ENCODE measurements around the gene CRB1. TPM values are rescaled to one million over a fixed set of nuclear protein-coding genes. Genes with fewer than 3 reads are reported as not detected.

CRB1 gene
- total and polyA plus RNA-seq, 9 donors = 0.14 to 0.54 (median 0.31) TPM

- no peaks in the 10 kb centered on the region for H3K27me3 ChIP-seq (ENCODE audit: control insufficient read depth, insufficient read depth, low read length)
- H3K9me3 ChIP-seq (replicated peaks; ENCODE audit: control insufficient read depth, low read depth, low read length) = no peaks in the 10 kb centered on the region
- no peaks in the 10 kb centered on the region for H3K36me3 ChIP-seq (ENCODE audit: control insufficient read depth, insufficient read depth, low read length)
- no peak overlapping the region for H3K4me3 ChIP-seq (ENCODE audit: low read length)
- no CpG with 5 or more reads among the region's 2 CpGs for WGBS (ENCODE audit: insufficient coverage)
- no peak for DNase-seq
- H3K27ac ChIP-seq (ENCODE audit: low read length) = no peak overlapping the region
- H3K4me1 ChIP-seq (ENCODE audit: control insufficient read depth, insufficient read depth, low read length) = no peaks in the 10 kb centered on the region
Observed at GRCh38 chr1:197413564-197413963, 145.5 kb downstream of the CRB1 start.

- Histone ChIP-seq H3K9me3 (replicated peaks; ENCODE audit: control insufficient read depth, low read depth, low read length) (no peaks in the 10 kb centered on the region), H3K36me3 (ENCODE audit: control insufficient read depth, insufficient read depth, low read length) (no peaks in the 10 kb centered on the region), H3K4me3 (ENCODE audit: low read length) (no peak overlapping the region), H3K4me1 (ENCODE audit: control insufficient read depth, insufficient read depth, low read length) (no peaks in the 10 kb centered on the region), H3K27ac (ENCODE audit: low read length) (no peak overlapping the region), H3K27me3 (ENCODE audit: control insufficient read depth, insufficient read depth, low read length) (no peaks in the 10 kb centered on the region)
- DNase-seq = peak; percentile 16
- WGBS (ENCODE audit: insufficient coverage) = no CpG with 5 or more reads among the region's 3 CpGs
Observed at GRCh38 chr1:197415221-197415620, 147.2 kb downstream of the CRB1 start.

DNA sequence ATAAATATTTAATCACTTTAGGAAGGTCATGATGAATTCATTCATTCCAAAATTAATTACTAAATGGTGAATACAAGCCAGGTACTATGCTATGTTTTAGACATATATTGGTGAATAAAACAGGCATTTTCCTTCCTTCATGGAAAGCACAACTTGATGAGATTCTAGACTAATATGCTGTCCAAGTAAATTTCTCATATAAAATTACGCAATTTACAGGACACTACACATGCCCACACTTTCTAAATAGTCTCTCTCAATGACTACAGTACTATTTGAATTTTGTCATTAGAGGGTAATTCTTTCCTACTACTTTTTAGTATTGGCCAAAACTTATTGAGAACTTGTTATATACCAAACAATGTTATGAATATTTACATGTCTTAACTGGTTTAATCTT lies 150.6 kb downstream of the CRB1 start:
- DNase-seq = no peak
- no peaks in the 10 kb centered on the region for H3K36me3 ChIP-seq (ENCODE audit: control insufficient read depth, insufficient read depth, low read length)
- no peak overlapping the region for H3K27ac ChIP-seq (ENCODE audit: low read length)
- H3K27me3 ChIP-seq (ENCODE audit: control insufficient read depth, insufficient read depth, low read length) = no peaks in the 10 kb centered on the region
- H3K4me1 ChIP-seq (ENCODE audit: control insufficient read depth, insufficient read depth, low read length) = no peaks in the 10 kb centered on the region
- no peaks in the 10 kb centered on the region for H3K9me3 ChIP-seq (replicated peaks; ENCODE audit: control insufficient read depth, low read depth, low read length)
- no peak overlapping the region for H3K4me3 ChIP-seq (ENCODE audit: low read length)
- WGBS (ENCODE audit: insufficient coverage) = no CpG with 5 or more reads among the region's 1 CpG

- no peak overlapping the region for H3K4me3 ChIP-seq (ENCODE audit: low read length)
- no peaks in the 10 kb centered on the region for H3K4me1 ChIP-seq (ENCODE audit: control insufficient read depth, insufficient read depth, low read length)
- H3K27me3 ChIP-seq (ENCODE audit: control insufficient read depth, insufficient read depth, low read length) = no peaks in the 10 kb centered on the region
- WGBS (ENCODE audit: insufficient coverage) = no CpG with 5 or more reads among the region's 1 CpG
- H3K9me3 ChIP-seq (replicated peaks; ENCODE audit: control insufficient read depth, low read depth, low read length) = no peaks in the 10 kb centered on the region
- H3K27ac ChIP-seq (ENCODE audit: low read length) = no peak overlapping the region
- DNase-seq = peak; percentile 50
- no peaks in the 10 kb centered on the region for H3K36me3 ChIP-seq (ENCODE audit: control insufficient read depth, insufficient read depth, low read length)
Observed at GRCh38 chr1:197422993-197423392, 154.9 kb downstream of the CRB1 start.

- H3K27me3 ChIP-seq (ENCODE audit: control insufficient read depth, insufficient read depth, low read length) = no peaks in the 10 kb centered on the region
- H3K27ac ChIP-seq (ENCODE audit: low read length) = no peak overlapping the region
- WGBS (ENCODE audit: insufficient coverage) = no CpG with 5 or more reads among the region's 6 CpGs
- no peaks in the 10 kb centered on the region for H3K36me3 ChIP-seq (ENCODE audit: control insufficient read depth, insufficient read depth, low read length)
- no peaks in the 10 kb centered on the region for H3K9me3 ChIP-seq (replicated peaks; ENCODE audit: control insufficient read depth, low read depth, low read length)
- DNase-seq = peak; percentile 19
- no peak overlapping the region for H3K4me3 ChIP-seq (ENCODE audit: low read length)
- no peaks in the 10 kb centered on the region for H3K4me1 ChIP-seq (ENCODE audit: control insufficient read depth, insufficient read depth, low read length)
Observed at GRCh38 chr1:197424380-197424779, 156.3 kb downstream of the CRB1 start.

DNA sequence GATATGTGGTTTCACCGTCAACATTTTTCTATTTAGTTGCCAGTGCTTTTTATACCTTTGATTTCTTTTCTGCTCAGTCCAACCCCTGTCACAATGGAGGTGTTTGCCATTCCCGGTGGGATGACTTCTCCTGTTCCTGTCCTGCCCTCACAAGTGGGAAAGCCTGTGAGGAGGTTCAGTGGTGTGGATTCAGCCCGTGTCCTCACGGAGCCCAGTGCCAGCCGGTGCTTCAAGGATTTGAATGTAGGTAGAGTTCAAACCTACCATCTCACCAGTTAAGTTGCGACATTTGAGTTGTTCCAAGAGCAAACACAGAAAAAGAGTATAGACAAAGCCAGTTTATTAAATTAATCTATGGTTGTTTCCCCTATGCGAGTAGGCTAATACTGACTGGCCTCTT lies 161.3 kb downstream of the CRB1 start:
- Histone ChIP-seq H3K9me3 (replicated peaks; ENCODE audit: control insufficient read depth, low read depth, low read length) (no peaks in the 10 kb centered on the region), H3K4me3 (ENCODE audit: low read length) (no peak overlapping the region), H3K4me1 (ENCODE audit: control insufficient read depth, insufficient read depth, low read length) (no peaks in the 10 kb centered on the region), H3K36me3 (ENCODE audit: control insufficient read depth, insufficient read depth, low read length) (no peaks in the 10 kb centered on the region), H3K27ac (ENCODE audit: low read length) (no peak overlapping the region), H3K27me3 (ENCODE audit: control insufficient read depth, insufficient read depth, low read length) (no peaks in the 10 kb centered on the region)
- DNase-seq = no peak
- WGBS (ENCODE audit: insufficient coverage) = no CpG with 5 or more reads among the region's 7 CpGs

GRCh38 chr1:197435224-197435623 lies 167.2 kb downstream of the CRB1 start:
- Histone ChIP-seq H3K27me3 (ENCODE audit: control insufficient read depth, insufficient read depth, low read length) (no peaks in the 10 kb centered on the region), H3K9me3 (replicated peaks; ENCODE audit: control insufficient read depth, low read depth, low read length) (no peaks in the 10 kb centered on the region), H3K4me3 (ENCODE audit: low read length) (no peak overlapping the region), H3K4me1 (ENCODE audit: control insufficient read depth, insufficient read depth, low read length) (no peaks in the 10 kb centered on the region), H3K36me3 (ENCODE audit: control insufficient read depth, insufficient read depth, low read length) (no peaks in the 10 kb centered on the region), H3K27ac (ENCODE audit: low read length) (no peak overlapping the region)
- WGBS (ENCODE audit: insufficient coverage) = no CpG with 5 or more reads among the region's 1 CpG
- DNase-seq = no peak

DNA sequence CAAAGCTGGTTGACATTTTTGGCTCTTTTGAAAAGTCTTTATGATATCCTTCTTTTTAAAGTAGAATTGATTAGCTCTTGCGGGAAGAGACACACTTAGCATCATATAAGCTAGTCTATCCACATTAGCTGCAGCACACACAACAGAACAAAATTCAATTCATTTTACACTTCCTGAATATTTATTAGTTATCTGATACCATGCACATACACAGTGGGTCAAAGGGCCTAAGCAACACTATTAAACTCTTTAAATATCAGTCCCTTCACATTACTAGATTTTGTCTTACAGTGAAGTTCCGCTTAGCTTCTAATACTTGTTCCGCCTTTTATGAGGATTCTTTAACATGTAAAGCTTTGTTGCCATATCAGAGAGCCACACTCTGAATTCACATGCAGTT lies 169.5 kb downstream of the CRB1 start:
- Histone ChIP-seq H3K36me3 (ENCODE audit: control insufficient read depth, insufficient read depth, low read length) (no peaks in the 10 kb centered on the region), H3K4me3 (ENCODE audit: low read length) (no peak overlapping the region), H3K4me1 (ENCODE audit: control insufficient read depth, insufficient read depth, low read length) (no peaks in the 10 kb centered on the region), H3K27me3 (ENCODE audit: control insufficient read depth, insufficient read depth, low read length) (no peaks in the 10 kb centered on the region), H3K9me3 (replicated peaks; ENCODE audit: control insufficient read depth, low read depth, low read length) (no peaks in the 10 kb centered on the region), H3K27ac (ENCODE audit: low read length) (no peak overlapping the region)
- WGBS (ENCODE audit: insufficient coverage) = 93% methylated on average over 2 of the region's 3 CpGs
- DNase-seq = no peak

GRCh38 chr1:197438010-197438790 lies 170.1 kb downstream of the CRB1 start:
- WGBS (ENCODE audit: insufficient coverage) = no CpG with 5 or more reads among the region's 3 CpGs
- DNase-seq = peak; percentile 66

DNA sequence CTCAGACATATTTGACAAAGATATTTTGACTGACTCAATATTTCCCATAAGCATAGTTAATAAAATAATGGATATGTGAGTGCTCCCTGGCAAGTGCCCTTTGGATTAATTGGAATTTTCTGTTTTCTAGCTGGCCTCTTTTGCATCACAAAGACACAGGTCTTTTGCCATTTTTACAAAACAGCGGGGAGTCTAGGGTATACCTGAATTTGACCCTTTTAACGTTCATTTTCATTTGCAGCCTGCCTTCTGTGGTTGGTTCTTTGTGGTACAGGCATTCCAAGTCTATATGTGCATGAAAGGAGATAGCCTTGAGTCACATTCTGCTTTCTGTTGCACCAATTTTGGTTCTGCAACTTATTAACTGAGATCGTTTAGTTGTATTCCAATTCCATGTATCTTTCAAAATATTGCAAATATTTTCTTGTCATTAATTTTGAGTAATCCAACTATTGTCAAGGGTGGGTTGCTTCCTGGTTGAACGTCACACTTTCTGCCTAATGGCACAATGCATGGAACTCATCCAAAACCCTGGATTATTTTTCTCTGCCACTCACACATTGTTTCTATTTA lies 171.7 kb downstream of the CRB1 start:
- no peak for DNase-seq
- Histone ChIP-seq H3K36me3 (ENCODE audit: control insufficient read depth, insufficient read depth, low read length) (no peaks in the 10 kb centered on the region), H3K27ac (ENCODE audit: low read length) (no peak overlapping the region), H3K4me3 (ENCODE audit: low read length) (no peak overlapping the region), H3K9me3 (replicated peaks; ENCODE audit: control insufficient read depth, low read depth, low read length) (no peaks in the 10 kb centered on the region), H3K4me1 (ENCODE audit: control insufficient read depth, insufficient read depth, low read length) (no peaks in the 10 kb centered on the region), H3K27me3 (ENCODE audit: control insufficient read depth, insufficient read depth, low read length) (no peaks in the 10 kb centered on the region)
- no CpG with 5 or more reads among the region's 4 CpGs for WGBS (ENCODE audit: insufficient coverage)

More at GRCh38 chr1:197438010-197438790, 170.1 kb downstream of the CRB1 start:
- H3K27me3 ChIP-seq (ENCODE audit: control insufficient read depth, insufficient read depth, low read length) = no peaks in the 10 kb centered on the region
- H3K36me3 ChIP-seq (ENCODE audit: control insufficient read depth, insufficient read depth, low read length) = no peaks in the 10 kb centered on the region
- no peak overlapping the region for H3K4me3 ChIP-seq (ENCODE audit: low read length)
- no peak overlapping the region for H3K27ac ChIP-seq (ENCODE audit: low read length)
- H3K4me1 ChIP-seq (ENCODE audit: control insufficient read depth, insufficient read depth, low read length) = no peaks in the 10 kb centered on the region
- no peaks in the 10 kb centered on the region for H3K9me3 ChIP-seq (replicated peaks; ENCODE audit: control insufficient read depth, low read depth, low read length)
